NOMO-1 (cell line): ENCODE results near the gene CLDN34.

Source experiments
- DNase-seq, 2 experiments: peaks; one replicate each; lab custom pipeline; 2025; ENCODE audit not compliant: unreplicated experiment in 2 of 2; lab: John Stamatoyannopoulos, UW

The CLDN34 gene

DNA sequence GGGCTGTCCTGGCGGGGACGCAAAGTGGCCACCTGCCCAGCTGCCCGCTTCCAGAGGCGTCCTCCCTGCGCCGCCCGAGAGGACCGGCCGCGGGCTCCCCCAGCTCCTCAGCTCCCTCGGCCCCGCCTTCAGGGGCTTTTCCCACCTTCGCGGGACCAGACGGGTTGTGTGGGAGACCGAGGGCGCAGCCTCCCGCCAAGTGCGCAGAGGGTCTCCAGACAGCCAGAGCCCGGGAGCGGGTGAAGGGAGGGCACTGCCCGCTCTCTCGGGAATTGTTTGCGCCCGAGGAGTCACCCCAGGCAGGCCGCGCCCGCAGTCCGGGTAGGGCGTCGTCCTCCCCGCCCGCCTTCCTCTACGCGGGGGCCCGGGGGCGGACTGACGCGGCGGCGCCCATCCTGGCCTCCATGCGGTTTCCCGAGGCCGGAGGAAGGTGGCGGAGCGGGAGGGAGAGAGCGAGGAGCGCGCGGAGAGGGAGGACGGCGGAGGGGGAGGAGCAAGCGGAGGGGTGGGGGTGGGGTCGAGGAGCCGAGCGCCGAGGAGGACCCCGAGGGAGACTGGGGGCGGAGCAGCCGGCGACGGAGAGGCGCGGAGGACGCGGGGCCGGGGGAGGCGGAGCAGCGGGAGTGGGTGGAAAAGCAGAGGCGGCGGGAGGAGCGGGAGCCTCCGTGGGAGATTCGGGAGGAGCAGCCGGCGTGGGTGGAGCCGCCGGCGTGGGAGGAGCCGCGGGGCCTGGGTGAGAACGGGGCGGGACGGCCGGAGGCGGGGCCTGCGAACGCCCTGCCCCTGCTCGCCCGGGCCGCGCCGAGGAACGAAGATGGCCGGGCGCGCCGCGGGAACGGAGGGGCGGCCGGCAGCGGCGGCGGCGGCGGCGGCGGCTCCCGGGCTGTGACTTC is 47.5 kb downstream of the CLDN34 start:
- peak; percentile 48 to 67 for DNase-seq

DNA sequence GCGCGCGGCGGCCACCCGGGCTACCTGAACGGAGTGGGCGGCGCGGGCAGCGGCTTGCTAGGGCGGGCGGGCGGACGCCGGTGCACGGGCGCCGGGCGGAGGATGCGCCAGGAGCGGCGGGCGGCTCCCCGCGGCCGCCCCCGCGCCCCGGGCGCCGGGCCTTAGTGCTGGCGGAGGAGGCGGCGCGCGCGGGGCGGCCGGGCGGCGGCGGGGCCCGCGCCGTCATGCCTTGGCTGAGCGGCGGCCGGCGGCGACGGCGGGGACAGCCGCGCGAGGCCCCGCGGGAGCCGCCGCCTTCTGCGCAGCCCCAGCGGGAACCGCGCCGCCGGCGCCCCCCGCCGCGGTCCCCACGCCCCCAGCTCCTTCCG is 48.2 kb downstream of the CLDN34 start:
- DNase-seq = no peak

DNA sequence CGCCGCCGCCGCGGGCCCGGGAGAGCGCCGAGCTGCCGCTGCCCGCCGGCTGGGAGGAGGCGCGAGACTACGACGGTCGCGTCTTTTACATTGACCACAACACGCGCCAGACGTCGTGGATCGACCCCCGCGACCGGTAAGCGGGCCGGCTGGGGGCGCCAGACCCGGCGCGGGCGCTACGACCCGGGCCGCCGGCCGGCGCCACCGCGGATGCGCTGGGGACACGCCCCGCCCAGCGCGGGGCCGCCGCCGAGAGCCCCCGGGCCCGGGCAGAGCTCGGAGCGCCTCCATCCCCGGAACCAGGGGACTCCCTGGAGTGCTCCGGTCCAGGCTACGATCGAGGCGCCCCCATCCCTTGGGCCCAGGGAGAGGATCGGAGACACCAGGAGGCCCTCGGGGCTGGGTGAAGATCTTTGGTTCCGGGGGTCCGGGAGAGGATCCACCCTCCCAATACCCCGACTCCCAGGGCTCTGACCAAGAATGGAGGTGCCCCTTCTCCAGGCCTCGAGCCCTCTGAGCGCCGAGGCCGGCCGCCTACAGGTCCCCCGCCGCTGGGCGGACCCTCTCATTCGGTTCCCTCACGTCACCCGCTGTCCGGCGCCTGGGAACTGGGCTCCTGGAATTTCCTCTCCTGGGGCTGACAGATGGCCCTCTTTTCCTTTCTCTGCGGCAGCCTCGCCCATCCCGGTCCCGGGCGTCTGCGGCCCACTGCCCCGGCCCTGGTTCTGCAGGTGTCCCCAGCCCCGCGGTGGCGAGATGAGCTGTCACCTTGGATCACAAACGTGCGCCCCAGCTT is 48.8 kb downstream of the CLDN34 start:
- no peak for DNase-seq

DNA sequence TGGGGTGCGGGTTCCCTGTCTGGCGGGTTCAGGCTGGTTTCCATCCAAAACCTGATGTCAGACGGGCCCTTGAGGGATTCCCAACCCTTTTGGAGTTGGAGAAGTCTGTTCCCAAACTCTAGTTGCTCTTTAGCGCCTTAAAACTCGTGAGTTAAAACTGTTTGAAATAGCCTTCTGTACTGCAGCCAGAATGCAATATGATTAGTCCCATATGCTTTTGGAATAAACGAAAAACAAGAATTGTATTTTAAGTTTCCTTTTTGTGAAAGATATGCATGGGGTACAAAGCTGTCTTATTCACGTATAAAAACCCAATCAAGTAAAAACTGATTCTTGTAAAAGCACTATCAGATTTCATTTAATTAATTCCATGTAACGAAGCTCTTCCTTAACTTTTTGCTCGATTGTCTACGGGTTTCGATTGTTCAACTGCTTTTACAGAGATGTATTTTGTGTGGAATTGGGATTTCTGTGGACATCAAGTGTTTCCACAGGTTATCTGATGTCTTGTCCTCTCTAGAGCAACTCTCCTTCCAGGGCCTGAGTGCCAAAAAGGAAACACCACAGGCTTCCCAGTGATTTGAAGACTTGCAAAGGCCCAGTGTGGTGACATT is 49.5 kb downstream of the CLDN34 start:
- no peak for DNase-seq

DNA sequence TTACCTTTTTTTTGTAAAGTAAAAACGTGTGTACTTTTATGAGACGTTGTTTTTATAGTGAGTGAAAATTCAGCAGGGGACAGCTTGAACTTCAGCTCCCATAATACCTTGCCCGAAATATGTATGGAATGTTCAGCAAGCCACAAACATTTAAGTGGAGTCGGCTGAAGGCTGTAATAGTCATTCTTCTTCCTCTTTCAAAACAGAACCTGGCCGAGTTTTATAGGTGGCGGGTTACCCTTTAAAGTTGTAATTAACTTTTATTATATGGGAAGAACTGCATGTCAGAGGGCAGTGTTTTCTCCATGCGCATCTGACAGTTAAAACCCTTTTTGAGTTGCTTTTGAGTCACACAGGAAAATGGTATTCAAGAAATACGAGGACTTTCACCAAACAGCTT is 50.7 kb downstream of the CLDN34 start:
- peak; percentile 66 to 87 for DNase-seq
